ENCODE measurements around the gene NPR2.

The NPR2 gene

GRCh38 chr9:35790025-35790384 is 1.4 kb upstream of the NPR2 start:
- no peak for DNase-seq (ENCODE audit: low read depth)
- TF ChIP-seq CTCF (conservative IDR thresholded peaks at IDR 0.05; ENCODE audit: low read length) = no peak
- no peak overlapping the region for H3K4me3 ChIP-seq (ENCODE audit: low read length)

- peak overlapping the region; percentile 41 for H3K4me3 ChIP-seq (ENCODE audit: low read length)
- peak; percentile 83 for DNase-seq (ENCODE audit: low read depth)
- TF ChIP-seq CTCF (conservative IDR thresholded peaks at IDR 0.05; ENCODE audit: low read length) = peak; percentile 91
These were observed 750 bp upstream of the NPR2 start for GRCh38 chr9:35790385-35791296.

- TF ChIP-seq CTCF (conservative IDR thresholded peaks at IDR 0.05; ENCODE audit: low read length) = no peak
- no peak for DNase-seq (ENCODE audit: low read depth)
- peak overlapping the region; percentile 74 for H3K4me3 ChIP-seq (ENCODE audit: low read length)
These were observed 828 bp downstream of the NPR2 start for GRCh38 chr9:35792024-35792813.

- no peak for DNase-seq (ENCODE audit: low read depth)
- H3K4me3 ChIP-seq (ENCODE audit: low read length) = peak overlapping the region; percentile 74
- TF ChIP-seq CTCF (conservative IDR thresholded peaks at IDR 0.05; ENCODE audit: low read length) = no peak
These were observed 1.4 kb downstream of the NPR2 start for GRCh38 chr9:35792826-35793225.

GRCh38 chr9:35793461-35793860 is 2.1 kb downstream of the NPR2 start:
- peak overlapping the region; percentile 74 for H3K4me3 ChIP-seq (ENCODE audit: low read length)
- no peak for TF ChIP-seq CTCF (conservative IDR thresholded peaks at IDR 0.05; ENCODE audit: low read length)
- no peak for DNase-seq (ENCODE audit: low read depth)

- no peak for DNase-seq (ENCODE audit: low read depth)
These were observed 4.3 kb downstream of the NPR2 start for GRCh38 chr9:35795695-35796094.

More at GRCh38 chr9:35795695-35796094, 4.3 kb downstream of the NPR2 start:
- H3K4me3 ChIP-seq (ENCODE audit: low read length) = no peak overlapping the region
- no peak for TF ChIP-seq CTCF (conservative IDR thresholded peaks at IDR 0.05; ENCODE audit: low read length)

Measured in AG10803 (cell line).